ENCODE results near the gene FHL1. TPM values are rescaled to one million over a fixed set of nuclear protein-coding genes. Genes with fewer than 3 reads are reported as not detected.

FHL1 gene
- total RNA-seq, 2 donors from 2014 or later, result 1,036 to 1,050 TPM

Other genes with a start within 250 kb of the FHL1 start
- gene MMGT1, start 173.5 kb upstream of the FHL1 start, total RNA-seq, result 10 to 100 TPM; 31.9 to 38.5 TPM
- 10 to 100 TPM; 12.1 to 13.3 TPM for gene SLC9A6, start 162.1 kb upstream of the FHL1 start, total RNA-seq
- 10 to 100 TPM; 23.1 to 30.3 TPM for gene MAP7D3, start 103.9 kb downstream of the FHL1 start, total RNA-seq
- gene ADGRG4, start 153.4 kb downstream of the FHL1 start, total RNA-seq, result 1 to 10 TPM in 1 of 2 donors, under 1 TPM in 1; 0.71 to 1.2 TPM